Nucleus accumbens (tissue), 56 donors: ENCODE data around the gene UPF1.
A peak's percentile ranks its signal among the peaks of the same experiment; 100 is the strongest.
"Not testable (repeated sequence)": the region's sequence is repeated elsewhere in the genome, so short reads cannot be mapped to it uniquely, and the experiment has no call there.

Source experiments
- DNase-seq, 56 donors: peaks; one replicate each; lab custom pipeline; 2025; lab: John Stamatoyannopoulos, UW

UPF1 gene

GRCh38 chr19:18906605-18907519 is 75.1 kb downstream of the UPF1 start:
- DNase-seq = peak; percentile 11 to 93 (median 77)

GRCh38 chr19:18908917-18909619 is 77.3 kb downstream of the UPF1 start:
- peak in 13 of 56 donors; percentile 11 to 59 (median 28) for DNase-seq

GRCh38 chr19:18910010-18910409 is 78.3 kb downstream of the UPF1 start:
- no peak for DNase-seq

- DNase-seq = no peak
These were observed 79.2 kb downstream of the UPF1 start for GRCh38 chr19:18910801-18911436.

- no peak for DNase-seq
These were observed 81.2 kb downstream of the UPF1 start for GRCh38 chr19:18912933-18913332.

- DNase-seq = no peak
These were observed 81.7 kb downstream of the UPF1 start for GRCh38 chr19:18913466-18913865.

GRCh38 chr19:18915639-18916038 is 83.9 kb downstream of the UPF1 start:
- peak in 51 of 56 donors; percentile 8 to 84 (median 57) for DNase-seq

- DNase-seq = not testable (repeated sequence)
These were observed 85.8 kb downstream of the UPF1 start for GRCh38 chr19:18917593-18917992.
